GM18867 (cell line): ENCODE measurements around the gene ZCWPW2.

ENCODE experiments used
- ATAC-seq: cut with Tn5 transposase; IDR thresholded peaks from one replicate; pipeline ENCODE4 v1.9.1; 2021; ENCODE audit warnings: mild to moderate bottlenecking, moderate library complexity; ENCODE audit not compliant: unreplicated experiment

Gene ZCWPW2

DNA sequence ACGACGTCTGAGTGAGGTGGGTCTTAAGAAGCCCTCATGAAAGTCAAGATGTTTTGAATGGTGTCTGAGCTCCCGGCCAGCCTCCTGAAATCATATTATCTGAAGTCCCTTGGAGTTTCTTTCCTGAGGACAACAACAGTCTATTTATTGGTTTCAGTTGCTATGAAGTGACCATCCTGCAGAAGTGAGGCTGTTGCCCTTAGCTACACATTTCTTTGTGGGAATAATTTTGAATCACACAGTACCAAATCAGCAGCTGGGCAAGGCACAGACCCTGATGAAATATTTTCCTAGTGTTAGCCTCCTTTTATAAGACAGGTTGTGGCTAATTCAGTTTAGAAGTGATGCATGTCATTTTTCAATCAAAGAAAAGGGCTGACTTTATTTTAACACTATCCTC is 220.8 kb downstream of the ZCWPW2 start:
- no peak for ATAC-seq

DNA sequence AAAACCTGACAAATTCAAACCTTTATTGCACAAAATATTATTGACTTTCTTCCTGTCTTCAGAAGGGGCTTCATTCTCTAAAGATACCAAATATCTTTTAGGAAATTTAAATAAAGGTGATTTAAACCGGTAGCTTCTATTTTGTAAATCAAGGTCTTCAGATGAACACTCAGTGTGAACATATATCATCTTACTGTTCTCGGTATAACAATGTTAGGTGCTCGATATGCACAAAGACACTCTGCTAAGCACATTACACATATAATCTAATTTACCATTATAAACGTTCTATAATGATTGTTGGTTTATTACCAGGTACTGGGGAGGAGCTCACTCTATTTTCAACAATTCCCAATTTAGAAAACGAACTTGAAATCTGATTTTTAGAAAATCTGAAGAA is 225.5 kb downstream of the ZCWPW2 start:
- no peak for ATAC-seq

DNA sequence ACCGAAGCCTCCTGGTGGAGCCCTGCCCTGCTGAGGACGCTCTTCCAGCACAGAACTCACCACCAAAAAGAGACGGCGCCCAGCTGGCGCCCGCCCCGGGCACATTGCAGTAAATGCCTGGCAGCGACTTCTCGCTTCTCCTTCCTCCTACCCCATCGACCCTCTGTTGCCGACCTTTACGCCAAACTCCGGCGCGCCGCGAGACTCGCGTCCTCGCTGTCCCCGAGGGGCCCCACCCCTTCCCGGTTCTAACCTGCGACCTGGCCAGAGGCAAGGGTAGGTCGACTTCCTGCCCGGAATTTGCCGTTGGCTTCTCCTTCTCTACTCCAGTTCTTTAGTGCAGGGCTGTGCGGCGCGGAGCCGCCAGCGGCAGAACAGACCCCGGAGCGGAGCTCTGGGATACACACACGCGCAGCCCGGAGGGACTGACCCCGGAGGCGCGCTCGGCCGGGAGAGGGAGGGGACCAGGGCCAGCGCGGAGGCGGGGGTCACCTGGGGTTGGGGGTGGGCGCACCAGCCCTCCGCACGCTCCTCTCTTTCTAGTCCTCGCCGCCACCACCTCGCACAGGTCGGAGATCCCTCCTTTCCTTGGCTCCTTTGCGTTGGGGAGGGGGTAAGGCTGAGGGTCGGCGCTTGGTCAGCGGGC is 226.7 kb downstream of the ZCWPW2 start:
- ATAC-seq = no peak
